ENCODE measurements around the gene TBC1D21. TPM values are rescaled to one million over a fixed set of nuclear protein-coding genes. Genes with fewer than 3 reads are reported as not detected.

The TBC1D21 gene
- total and polyA plus RNA-seq, 2 of the 8 experiments (the other 6 are each of a cell fraction or from before 2014, with no cell fraction given), result not detected

GRCh38 chr15:73897441-73898261 is 24.3 kb downstream of the TBC1D21 start:
- Histone ChIP-seq H3K56ac (replicated peaks; ENCODE audit: insufficient read length, low read depth, low read length) (no peak overlapping the region), H2BK12ac (ENCODE audit: low read depth, low read length) (peak overlapping the region; percentile 84; the same call in 1 of the 2 replicates), H3K9ac (replicated peaks in 1 of 4; ENCODE audit: extremely low read depth in 1 of 4, low read depth in 3 of 4, low read length in 3 of 4) (no peak overlapping the region), H3K27me3 (replicated peaks in 1 of 4; ENCODE audit: control insufficient read depth in 3 of 4, extremely low read depth in 1 of 4, insufficient read depth in 3 of 4, low read length in 3 of 4) (no peaks in the 10 kb centered on the region), H3K4me3 (ENCODE audit: extremely low read depth in 1 of 4, insufficient read depth in 2 of 4, low read depth in 3 of 4, low read length in 4 of 4) (no peak overlapping the region), H2BK15ac (ENCODE audit: low read length) (peak overlapping the region; percentile 99; the same call in 1 of the 2 replicates), H3K23me2 (ENCODE audit: low read depth, low read length) (no peaks in the 10 kb centered on the region; the same call in 1 of the 2 replicates), H2BK5ac (ENCODE audit: low read depth, low read length) (no peak overlapping the region; the same call in 1 of the 2 replicates), H2AFZ (ENCODE audit: low read length) (no peak overlapping the region), H3K14ac (ENCODE audit: insufficient read length) (no peak overlapping the region), H3K9me3 (ENCODE audit: insufficient read depth in 2 of 2, low read depth in 1 of 2, low read length in 1 of 2) (no peaks in the 10 kb centered on the region), H3K79me1 (ENCODE audit: low read depth, low read length) (no peaks in the 10 kb centered on the region; the same call in 1 of the 2 replicates), H2BK120ac (replicated peaks; ENCODE audit: low read depth, low read length) (no peak overlapping the region), H3K4ac (replicated peaks; ENCODE audit: insufficient read length, low read depth, low read length) (no peak overlapping the region), H3K79me2 (ENCODE audit: control insufficient read depth in 1 of 2, insufficient read depth in 2 of 2, low read length in 2 of 2) (no peaks in the 10 kb centered on the region), H3K23ac (ENCODE audit: insufficient read length) (no peak overlapping the region), H3K18ac (ENCODE audit: extremely low read depth, low read length) (no peak overlapping the region), H4K8ac (ENCODE audit: extremely low read depth, insufficient read depth, low read length) (no peak overlapping the region), H2AK5ac (ENCODE audit: low read depth, low read length) (0 out of 2 replicates have a peak overlapping the region, but pooled peaks have one; percentile 57), H2BK20ac (ENCODE audit: low read length) (no peak overlapping the region), H3K27ac (ENCODE audit: low read depth, low read length) (no peak overlapping the region), H3K36me3 (ENCODE audit: control insufficient read depth in 2 of 4, insufficient read depth in 4 of 4, low read length in 3 of 4) (no peaks in the 10 kb centered on the region), H3K4me2 (ENCODE audit: insufficient read depth in 1 of 2, low read depth in 2 of 2, low read length in 2 of 2) (no peak overlapping the region), H4K91ac (replicated peaks; ENCODE audit: insufficient read length, low read length) (no peak overlapping the region), H4K5ac (ENCODE audit: insufficient read length, low read depth, low read length) (peak overlapping the region; percentile 26), H4K20me1 (replicated peaks in 1 of 2; ENCODE audit: control insufficient read depth in 1 of 2, insufficient read depth in 2 of 2, low read length in 2 of 2) (no peaks in the 10 kb centered on the region), H3K4me1 (replicated peaks in 1 of 4; ENCODE audit: control insufficient read depth in 3 of 4, insufficient read depth in 4 of 4, low read length in 3 of 4) (peaks cover 0 to 3% (median 1%) of the 10 kb centered on the region in 4 experiments; a peak in 3 of 7 replicates)
- DNase-seq (ENCODE audit: low read depth in 1 of 2, low spot score in 2 of 2) (peak; percentile 44 to 85), FAIRE-seq (peak; percentile 63)
- WGBS, 2 experiments (ENCODE audit: extremely low coverage in 1 of 2, insufficient coverage in 1 of 2, insufficient read length in 1 of 2, insufficient replicate concordance in 2 of 2, low coverage in 1 of 2, low lambda C conversion rate in 2 of 2, missing lambda C conversion rate in 1 of 2), result 80% methylated on average over 15 of the region's 15 CpGs; no CpG with 5 or more reads in 1 of the 2 experiments
- ChIA-PET CTCF (ENCODE audit: partially characterized antibody) (interaction anchor here (0.6 to 9.8 kb wide), 46 partner anchors 8 to 485 kb away, joined by 3 to 167 read pairs (median 4); partner anchors contain the start of genes LOXL1 and TBC1D21), POLR2A (ENCODE audit: partially characterized antibody) (no interaction called here)
- TF ChIP-seq CTCF (IDR thresholded peaks at IDR 0.05; ENCODE audit: control extremely low read depth in 1 of 3, insufficient read depth in 1 of 3, low read depth in 1 of 3, low read length in 3 of 3), result peak; percentile 99 to 100 (median 100)
- TF ChIP-seq EGR1 (IDR thresholded peaks at IDR 0.05; ENCODE audit: borderline replicate concordance, low read depth, low read length), result peak; percentile 48; the same call in 1 of the 2 replicates
- TF ChIP-seq ASH2L (IDR thresholded peaks at IDR 0.05; ENCODE audit: low read length), result no peak
- no peak for TF ChIP-seq BCL11A (IDR thresholded peaks at IDR 0.05; ENCODE audit: low read depth in 2 of 2, low read length in 2 of 2)
- no peak for TF ChIP-seq SIRT6 (IDR thresholded peaks at IDR 0.05; ENCODE audit: low read length)
- 0 out of 2 replicates have a peak, but pooled peaks have one; percentile 35 for TF ChIP-seq TCF12 (IDR thresholded peaks at IDR 0.05; ENCODE audit: low read depth, low read length)
- peak; percentile 88 to 90 for TF ChIP-seq RAD21 (IDR thresholded peaks at IDR 0.05 in 1 of 2, conservative IDR thresholded peaks at IDR 0.05 in 1 of 2; ENCODE audit: low read depth in 2 of 2, low read length in 2 of 2)
- TF ChIP-seq KDM4A (IDR thresholded peaks at IDR 0.05; ENCODE audit: low read depth, low read length, severe bottlenecking), result no peak

All from H1 (cell line).